ENCODE measurements around the gene STARD13. TPM values are rescaled to one million over a fixed set of nuclear protein-coding genes. Genes with fewer than 3 reads are reported as not detected.

Gene STARD13
- total RNA-seq, 1 experiment from 2014 or later: 11.3 TPM

- H3K27me3 Mint-ChIP-seq (ENCODE audit: unreplicated experiment): no peaks in the 10 kb centered on the region
- peaks cover 2% of the 10 kb centered on the region for H3K9me3 Mint-ChIP-seq (ENCODE audit: low read depth, unreplicated experiment)
Observed at GRCh38 chr13:33319859-33320258, 34.3 kb upstream of the STARD13 start.

GRCh38 chr13:33318744-33319143 lies 33.2 kb upstream of the STARD13 start:
- DNase-seq: no peak
- Mint-ChIP-seq H3K27me3 (ENCODE audit: unreplicated experiment) (no peaks in the 10 kb centered on the region), H3K36me3 (ENCODE audit: insufficient read depth, unreplicated experiment) (no peaks in the 10 kb centered on the region), H3K27ac (ENCODE audit: unreplicated experiment) (no peak overlapping the region), H3K4me1 (ENCODE audit: low read depth, unreplicated experiment) (no peaks in the 10 kb centered on the region), H3K4me3 (ENCODE audit: low read depth, unreplicated experiment) (no peak overlapping the region), H3K9me3 (ENCODE audit: low read depth, unreplicated experiment) (peaks cover 2% of the 10 kb centered on the region)
- intact Hi-C loops (cut with micrococcal nuclease; ENCODE audit: unreplicated experiment): no loop called here
- no TSS peak for BruUV-seq (replicated peaks)
- TF ChIP-seq, protein P1, sequence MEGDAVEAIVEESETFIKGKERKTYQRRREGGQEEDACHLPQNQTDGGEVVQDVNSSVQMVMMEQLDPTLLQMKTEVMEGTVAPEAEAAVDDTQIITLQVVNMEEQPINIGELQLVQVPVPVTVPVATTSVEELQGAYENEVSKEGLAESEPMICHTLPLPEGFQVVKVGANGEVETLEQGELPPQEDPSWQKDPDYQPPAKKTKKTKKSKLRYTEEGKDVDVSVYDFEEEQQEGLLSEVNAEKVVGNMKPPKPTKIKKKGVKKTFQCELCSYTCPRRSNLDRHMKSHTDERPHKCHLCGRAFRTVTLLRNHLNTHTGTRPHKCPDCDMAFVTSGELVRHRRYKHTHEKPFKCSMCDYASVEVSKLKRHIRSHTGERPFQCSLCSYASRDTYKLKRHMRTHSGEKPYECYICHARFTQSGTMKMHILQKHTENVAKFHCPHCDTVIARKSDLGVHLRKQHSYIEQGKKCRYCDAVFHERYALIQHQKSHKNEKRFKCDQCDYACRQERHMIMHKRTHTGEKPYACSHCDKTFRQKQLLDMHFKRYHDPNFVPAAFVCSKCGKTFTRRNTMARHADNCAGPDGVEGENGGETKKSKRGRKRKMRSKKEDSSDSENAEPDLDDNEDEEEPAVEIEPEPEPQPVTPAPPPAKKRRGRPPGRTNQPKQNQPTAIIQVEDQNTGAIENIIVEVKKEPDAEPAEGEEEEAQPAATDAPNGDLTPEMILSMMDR (IDR thresholded peaks at IDR 0.05; ENCODE audit: unreplicated experiment): no peak
- CTCF ChIA-PET: no interaction called here

More at GRCh38 chr13:33319859-33320258, 34.3 kb upstream of the STARD13 start:
- TF ChIP-seq, protein P1 (IDR thresholded peaks at IDR 0.05; ENCODE audit: unreplicated experiment): no peak
- no TSS peak for BruUV-seq (replicated peaks)
- H3K4me1 Mint-ChIP-seq (ENCODE audit: low read depth, unreplicated experiment): no peaks in the 10 kb centered on the region
- no peak for DNase-seq
- H3K27ac Mint-ChIP-seq (ENCODE audit: unreplicated experiment): no peak overlapping the region
- intact Hi-C loops (cut with micrococcal nuclease; ENCODE audit: unreplicated experiment): no loop called here
- H3K4me3 Mint-ChIP-seq (ENCODE audit: low read depth, unreplicated experiment): no peak overlapping the region
- no peaks in the 10 kb centered on the region for H3K36me3 Mint-ChIP-seq (ENCODE audit: insufficient read depth, unreplicated experiment)
- CTCF ChIA-PET: no interaction called here

DNA sequence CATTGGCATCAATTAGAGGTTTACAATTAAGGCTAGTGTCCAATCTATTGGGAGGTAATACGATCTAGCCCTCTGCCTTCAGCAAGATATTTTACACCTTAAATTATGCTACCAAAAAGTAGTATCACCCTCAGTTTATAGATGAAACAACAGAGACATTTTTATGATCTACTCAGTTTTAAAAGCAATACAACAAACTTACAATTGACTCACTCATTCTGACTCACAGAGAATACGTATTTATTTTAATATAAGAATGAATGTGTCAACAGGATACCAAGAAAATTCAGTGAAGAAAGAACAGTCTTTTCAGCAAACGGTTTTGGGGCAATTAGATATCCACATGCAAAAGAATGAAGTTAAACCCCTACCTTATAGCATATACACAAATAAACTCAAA lies 32.5 kb upstream of the STARD13 start:
- Mint-ChIP-seq H3K4me1 (ENCODE audit: low read depth, unreplicated experiment) (no peaks in the 10 kb centered on the region), H3K27ac (ENCODE audit: unreplicated experiment) (no peak overlapping the region), H3K4me3 (ENCODE audit: low read depth, unreplicated experiment) (no peak overlapping the region), H3K27me3 (ENCODE audit: unreplicated experiment) (no peaks in the 10 kb centered on the region), H3K9me3 (ENCODE audit: low read depth, unreplicated experiment) (peaks cover 2% of the 10 kb centered on the region), H3K36me3 (ENCODE audit: insufficient read depth, unreplicated experiment) (no peaks in the 10 kb centered on the region)
- no TSS peak for BruUV-seq (replicated peaks)
- TF ChIP-seq, protein P1 (IDR thresholded peaks at IDR 0.05; ENCODE audit: unreplicated experiment): no peak
- CTCF ChIA-PET: no interaction called here
- no peak for DNase-seq
- intact Hi-C loops (cut with micrococcal nuclease; ENCODE audit: unreplicated experiment): no loop called here

DNA sequence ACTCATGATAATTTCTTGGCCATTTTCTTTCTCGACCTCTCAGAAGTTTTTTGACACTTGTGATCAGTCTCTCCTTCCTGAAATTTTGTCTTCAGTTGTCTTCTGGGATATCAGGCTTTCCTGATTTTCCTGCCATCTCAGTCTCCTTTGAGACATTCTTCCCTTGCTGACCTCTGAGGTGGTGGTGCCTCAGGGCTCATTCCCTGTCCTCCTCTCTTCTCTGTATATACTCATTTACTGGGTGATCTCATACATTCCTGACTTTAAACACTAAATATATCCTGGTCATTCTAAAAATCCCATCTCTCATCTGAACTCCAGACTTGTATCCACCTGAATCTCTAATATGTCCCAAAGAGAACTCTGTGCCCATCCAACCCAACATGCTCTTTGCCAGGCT lies 31.3 kb upstream of the STARD13 start:
- CTCF ChIA-PET: no interaction called here
- Mint-ChIP-seq H3K36me3 (ENCODE audit: insufficient read depth, unreplicated experiment) (no peaks in the 10 kb centered on the region), H3K27ac (ENCODE audit: unreplicated experiment) (no peak overlapping the region), H3K9me3 (ENCODE audit: low read depth, unreplicated experiment) (peaks cover 2% of the 10 kb centered on the region), H3K4me3 (ENCODE audit: low read depth, unreplicated experiment) (no peak overlapping the region), H3K4me1 (ENCODE audit: low read depth, unreplicated experiment) (no peaks in the 10 kb centered on the region), H3K27me3 (ENCODE audit: unreplicated experiment) (no peaks in the 10 kb centered on the region)
- BruUV-seq (replicated peaks): no TSS peak
- no peak for DNase-seq
- TF ChIP-seq, protein P1 (IDR thresholded peaks at IDR 0.05; ENCODE audit: unreplicated experiment): no peak
- intact Hi-C loops (cut with micrococcal nuclease; ENCODE audit: unreplicated experiment): no loop called here

All from Calu3 (cell line).